H9 (cell line): Measurements from ENCODE around the gene NSUN5. TPM values are rescaled to one million over a fixed set of nuclear protein-coding genes. Genes with fewer than 3 reads are reported as not detected.

Experiments used
- DNase-seq: peaks from one replicate; pipeline ENCODE4 v3.0.0-alpha.2; 2017
- H2AFZ ChIP-seq: one replicate; pipeline ENCODE4 v1.6.1; 2013; ENCODE audit warnings: mild to moderate bottlenecking, low read length, control low read depth, moderate library complexity
- H2AK5ac ChIP-seq: 2 replicates; pipeline ENCODE4 v1.6.1; 2013; ENCODE audit warnings: low read length, control low read depth, mixed read lengths; ENCODE audit not compliant: insufficient read length
- H2BK120ac ChIP-seq: one replicate; pipeline ENCODE4 v1.6.1; 2013; ENCODE audit warnings: low read depth, mild to moderate bottlenecking, low read length, control low read depth, inconsistent platforms; ENCODE audit not compliant: poor library complexity, severe bottlenecking
- H2BK12ac ChIP-seq: 2 replicates; pipeline ENCODE4 v1.6.1; 2013; ENCODE audit warnings: low read length, control low read depth, mixed read lengths, low read depth; ENCODE audit not compliant: insufficient read length
- H2BK15ac ChIP-seq: 2 replicates; pipeline ENCODE4 v1.6.1; 2013; ENCODE audit warnings: low read depth, low read length, control low read depth
- H2BK20ac ChIP-seq: one replicate; pipeline ENCODE4 v1.6.1; 2013; ENCODE audit warnings: low read depth, mild to moderate bottlenecking, low read length, control low read depth, inconsistent platforms; ENCODE audit not compliant: poor library complexity, severe bottlenecking
- H2BK5ac ChIP-seq: 2 replicates; pipeline ENCODE4 v1.6.1; 2013; ENCODE audit warnings: low read length, control low read depth, mixed read lengths; ENCODE audit not compliant: insufficient read length
- H3K14ac ChIP-seq: 2 replicates; pipeline ENCODE4 v1.6.1; 2013; ENCODE audit warnings: low read length, control low read depth; ENCODE audit not compliant: insufficient read depth
- H3K18ac ChIP-seq: 2 replicates; pipeline ENCODE4 v1.6.1; 2013; ENCODE audit warnings: low read depth, mild to moderate bottlenecking, mixed read lengths, low read length, control low read depth; ENCODE audit not compliant: insufficient read length
- H3K23ac ChIP-seq: 2 replicates; pipeline ENCODE4 v1.6.1; 2013; ENCODE audit warnings: low read length, control low read depth, mixed read lengths, low read depth; ENCODE audit not compliant: insufficient read length
- H3K23me2 ChIP-seq: 2 replicates; pipeline ENCODE4 v1.6.1; 2013; ENCODE audit warnings: low read depth, mild to moderate bottlenecking, mixed read lengths, low read length, control low read depth; ENCODE audit not compliant: insufficient read length, poor library complexity, severe bottlenecking
- H3K27ac ChIP-seq: 2 replicates; pipeline ENCODE4 v1.5.1; 2013; ENCODE audit warnings: low read length, control low read depth, mixed read lengths, low read depth; ENCODE audit not compliant: insufficient read length
- H3K27me3 ChIP-seq: 2 replicates; pipeline ENCODE4 v1.6.1; 2013; ENCODE audit warnings: low read length, control low read depth, inconsistent platforms; ENCODE audit not compliant: insufficient read depth
- H3K4ac ChIP-seq: 2 replicates; pipeline ENCODE4 v1.6.1; 2013; ENCODE audit warnings: low read depth, mild to moderate bottlenecking, control low read depth, inconsistent platforms, low read length, moderate library complexity
- H3K4me1 ChIP-seq: 2 replicates; pipeline ENCODE4 v1.6.1; 2013; ENCODE audit warnings: low read length, control low read depth, inconsistent platforms; ENCODE audit not compliant: insufficient read depth
- H3K4me2 ChIP-seq: 2 replicates; pipeline ENCODE4 v1.6.1; 2013; ENCODE audit warnings: low read length, control low read depth, mixed read lengths; ENCODE audit not compliant: insufficient read length, insufficient read depth
- H3K56ac ChIP-seq: 2 replicates; pipeline ENCODE4 v1.6.1; 2013; ENCODE audit warnings: low read depth, mild to moderate bottlenecking, mixed read lengths, low read length, control low read depth; ENCODE audit not compliant: insufficient read length
- H3K79me1 ChIP-seq: 2 replicates; pipeline ENCODE4 v1.6.1; 2013; ENCODE audit warnings: low read depth, mild to moderate bottlenecking, moderate library complexity, low read length, control low read depth, inconsistent platforms; ENCODE audit not compliant: insufficient read depth, poor library complexity, severe bottlenecking
- H3K79me2 ChIP-seq: 2 replicates; pipeline ENCODE4 v1.6.1; 2013; ENCODE audit warnings: low read length, control low read depth, inconsistent platforms; ENCODE audit not compliant: insufficient read depth
- H3K9ac ChIP-seq: 2 replicates; pipeline ENCODE4 v1.6.1; 2013; ENCODE audit warnings: low read length, control low read depth, mixed read lengths; ENCODE audit not compliant: insufficient read length; ENCODE audit errors: extremely low read depth
- H3K9me3 ChIP-seq: one replicate; pipeline ENCODE4 v1.6.1; 2013; ENCODE audit warnings: low read depth, low read length, inconsistent platforms; ENCODE audit not compliant: control insufficient read depth
- H3T11ph ChIP-seq: one replicate; pipeline ENCODE4 v1.6.1; 2013; ENCODE audit warnings: mild to moderate bottlenecking, low read length, control low read depth, inconsistent platforms
- H4K20me1 ChIP-seq: one replicate; pipeline ENCODE4 v1.6.1; 2013; ENCODE audit not compliant: control insufficient read depth, insufficient read length, insufficient read depth
- H4K5ac ChIP-seq: 2 replicates; pipeline ENCODE4 v1.6.1; 2013; ENCODE audit warnings: low read depth, mild to moderate bottlenecking, mixed read lengths, low read length, control low read depth; ENCODE audit not compliant: insufficient read length
- H4K8ac ChIP-seq: replicated peaks from 2 replicates; pipeline ENCODE4 v1.6.1; 2013; ENCODE audit warnings: low read length, control low read depth, mixed read lengths, low read depth; ENCODE audit not compliant: insufficient read length
- H4K91ac ChIP-seq: 2 replicates; pipeline ENCODE4 v1.6.1; 2013; ENCODE audit warnings: low read depth, mild to moderate bottlenecking, moderate library complexity, mixed read lengths, low read length, control low read depth; ENCODE audit not compliant: insufficient read length
- H3K27ac Mint-ChIP-seq, 3 experiments: 2 replicates in 2 of 3; 3 replicates in 1 of 3; pipeline ENCODE4 v1.8.0; 2020 to 2021; ENCODE audit warnings: mixed read lengths in 3 of 3, mild to moderate bottlenecking in 1 of 3, moderate library complexity in 1 of 3
- H3K27me3 Mint-ChIP-seq: 2 replicates; pipeline ENCODE4 v1.8.0; 2021; ENCODE audit warnings: low read depth, mild to moderate bottlenecking, moderate library complexity, mixed read lengths
- H3K36me3 Mint-ChIP-seq, 3 experiments: 2 replicates in 2 of 3; 3 replicates in 1 of 3; pipeline ENCODE4 v1.8.0; 2020 to 2021; ENCODE audit warnings: low read depth in 3 of 3, mixed read lengths in 3 of 3; ENCODE audit not compliant: insufficient read depth in 1 of 3
- H3K4me1 Mint-ChIP-seq, 2 experiments: 2 replicates each; pipeline ENCODE4 v1.8.0; 2020; ENCODE audit warnings: mixed read lengths in 2 of 2
- H3K4me3 Mint-ChIP-seq, 2 experiments: 2 replicates in 1 of 2; 3 replicates in 1 of 2; pipeline ENCODE4 v1.8.0; 2020 to 2021; ENCODE audit warnings: mild to moderate bottlenecking in 2 of 2, mixed read lengths in 2 of 2, moderate library complexity in 1 of 2
- H3K9me3 Mint-ChIP-seq, 2 experiments: 2 replicates in 1 of 2; 3 replicates in 1 of 2; pipeline ENCODE4 v1.8.0; 2020; ENCODE audit warnings: mild to moderate bottlenecking in 2 of 2, mixed read lengths in 2 of 2, moderate library complexity in 1 of 2
- CTCF ChIP-seq: fragments of 200-600 bp; sonication (generic); conservative IDR thresholded peaks from 3 replicates; pipeline ENCODE4 v1.8.0; 2021; ENCODE audit warnings: antibody characterized with exemption, mild to moderate bottlenecking
- WGBS: extraction: QIAGEN DNeasy Blood & Tissue Kit; methylation state at CpG from one replicate; pipeline ENCODE4 v1.1.7; 2013; ENCODE audit warnings: missing lambda C conversion rate, low lambda C conversion rate, mixed read lengths; ENCODE audit not compliant: insufficient read length; ENCODE audit errors: extremely low coverage; 5-methylcytosine and 5-hydroxymethylcytosine counted together
- total RNA-seq: library from RNA; stranded (reverse); gene quantifications from 2 replicates; pipeline ENCODE4 v1.2.1, GENCODE V29; 2021

Gene NSUN5
- total RNA-seq, 1 experiment from 2014 or later, result 64.2 TPM

- H3K56ac ChIP-seq, result no peak overlapping the region
- H3K4me2 ChIP-seq, result no peak overlapping the region
- Mint-ChIP-seq H3K4me3 (no peak overlapping the region), H3K27me3 (peaks cover 17% of the 10 kb centered on the region), H3K36me3 (peaks cover 0 to 1% (median 0%) of the 10 kb centered on the region in 3 experiments; a peak in 1 of 7 replicates), H3K9me3 (peaks cover 2 to 4% of the 10 kb centered on the region in 2 experiments; a peak in 2 of 5 replicates), H3K4me1 (no peaks in the 10 kb centered on the region), H3K27ac (no peak overlapping the region)
- no peaks in the 10 kb centered on the region for H3K27me3 ChIP-seq
- H2BK120ac ChIP-seq, result no peak overlapping the region
- H3K9ac ChIP-seq, result no peak overlapping the region
- TF ChIP-seq CTCF, result no peak
- no peak for DNase-seq
- WGBS, result no CpG with 5 or more reads among the region's 4 CpGs
- no peak overlapping the region for H2BK5ac ChIP-seq
- no peak overlapping the region for H2BK12ac ChIP-seq
- H4K20me1 ChIP-seq, result no peaks in the 10 kb centered on the region
- H2BK15ac ChIP-seq, result no peak overlapping the region
- H2BK20ac ChIP-seq, result no peak overlapping the region
- no peak overlapping the region for H3K18ac ChIP-seq
- no peak overlapping the region for H2AK5ac ChIP-seq
- H3K14ac ChIP-seq, result no peak overlapping the region
- H3K4ac ChIP-seq, result no peak overlapping the region
- H3K27ac ChIP-seq, result no peak overlapping the region
- H3K23ac ChIP-seq, result no peak overlapping the region
- H4K5ac ChIP-seq, result no peak overlapping the region
- no peaks in the 10 kb centered on the region for H3K4me1 ChIP-seq
- no peaks in the 10 kb centered on the region for H3K9me3 ChIP-seq
- H3T11ph ChIP-seq, result no peak overlapping the region
- H2AFZ ChIP-seq, result no peak overlapping the region
- H3K23me2 ChIP-seq, result no peaks in the 10 kb centered on the region
- no peak overlapping the region for H4K91ac ChIP-seq
- no peak overlapping the region for H4K8ac ChIP-seq
- H3K79me2 ChIP-seq, result no peaks in the 10 kb centered on the region
- H3K79me1 ChIP-seq, result no peaks in the 10 kb centered on the region
These were observed 4.9 kb upstream of the NSUN5 start for GRCh38 chr7:73313521-73313906.
